GM19328 (cell line): Measurements from ENCODE around the gene ZNF22.
"Not testable (repeated sequence)": the region's sequence is repeated elsewhere in the genome, so short reads cannot be mapped to it uniquely, and the experiment has no call there.

Experiments used
- ATAC-seq: cut with Tn5 transposase; IDR thresholded peaks from one replicate; pipeline ENCODE4 v1.9.1; 2021; ENCODE audit warnings: mild to moderate bottlenecking, moderate library complexity; ENCODE audit not compliant: unreplicated experiment

Gene ZNF22

DNA sequence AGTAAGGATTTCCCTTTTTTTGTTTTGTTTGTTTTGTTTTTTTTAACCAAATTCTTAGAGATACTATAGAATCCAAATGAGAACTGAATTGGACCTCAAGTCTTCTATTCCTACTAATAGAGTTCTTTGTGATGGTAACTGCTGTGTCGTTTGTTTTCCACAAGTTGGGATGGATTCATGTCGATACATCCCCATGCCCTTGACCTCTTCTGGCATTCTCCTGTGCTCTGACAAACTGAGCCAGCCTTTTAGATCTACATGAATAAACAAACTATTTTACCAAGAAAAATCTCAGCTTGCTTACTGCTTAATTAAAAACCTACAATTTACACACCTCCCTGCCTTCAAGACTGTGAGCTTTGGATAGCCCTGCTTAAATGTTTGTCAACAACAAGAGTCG is 3.9 kb downstream of the ZNF22 start:
- no peak for ATAC-seq

DNA sequence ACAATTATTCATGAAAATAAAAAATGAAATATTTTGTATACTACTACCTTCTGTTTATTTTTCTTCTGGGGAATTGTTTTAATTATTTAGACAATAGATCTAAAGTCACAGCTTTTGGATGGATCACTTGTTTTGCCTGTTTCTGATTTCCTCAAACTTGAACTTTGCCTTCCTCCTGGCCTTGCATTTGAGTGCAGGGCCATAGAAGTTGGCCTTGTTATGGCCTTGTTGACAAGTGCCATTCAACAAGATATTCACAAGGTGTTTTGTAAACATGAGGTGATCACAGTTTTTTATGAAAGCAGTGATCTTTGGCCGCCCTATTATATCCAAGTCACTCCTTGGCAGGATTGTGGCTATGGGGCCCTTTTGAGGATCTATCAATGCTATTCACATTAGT is 4.6 kb downstream of the ZNF22 start:
- no peak for ATAC-seq

DNA sequence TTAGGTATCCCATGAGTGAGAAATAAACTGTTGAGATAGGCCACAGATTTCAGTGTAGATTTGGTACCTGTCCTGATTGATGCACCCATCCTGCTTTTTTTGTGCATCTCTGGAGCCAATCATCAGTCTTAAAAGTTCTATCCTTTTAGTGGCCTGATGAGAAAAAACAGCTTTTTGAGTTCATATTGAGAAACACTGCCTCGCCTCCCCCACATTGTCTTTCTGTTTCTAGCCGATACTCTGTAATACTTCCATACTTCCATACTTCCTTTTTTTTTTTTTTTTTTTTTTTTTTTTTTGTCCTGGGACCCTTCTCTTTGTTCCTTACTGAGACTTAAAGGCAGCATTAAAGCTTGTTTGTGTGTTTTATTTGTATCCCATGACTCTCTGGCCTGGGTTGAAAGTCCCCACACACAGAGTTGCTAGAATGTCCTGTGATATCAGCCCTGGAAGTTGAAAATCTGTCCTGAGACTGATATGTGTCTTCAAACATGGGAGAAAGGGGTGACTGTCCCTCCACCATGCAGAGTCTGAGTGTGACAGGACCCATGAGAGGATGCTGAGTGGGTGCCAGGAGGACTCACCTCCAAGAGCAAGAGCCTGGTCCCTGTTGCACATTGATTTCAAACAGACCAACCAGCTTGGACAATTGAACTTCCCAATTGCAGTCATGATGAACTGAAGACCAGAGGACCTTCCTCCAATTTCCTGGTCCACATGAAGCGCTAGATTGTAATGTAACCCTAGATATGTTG is 5.7 kb downstream of the ZNF22 start:
- no peak for ATAC-seq

DNA sequence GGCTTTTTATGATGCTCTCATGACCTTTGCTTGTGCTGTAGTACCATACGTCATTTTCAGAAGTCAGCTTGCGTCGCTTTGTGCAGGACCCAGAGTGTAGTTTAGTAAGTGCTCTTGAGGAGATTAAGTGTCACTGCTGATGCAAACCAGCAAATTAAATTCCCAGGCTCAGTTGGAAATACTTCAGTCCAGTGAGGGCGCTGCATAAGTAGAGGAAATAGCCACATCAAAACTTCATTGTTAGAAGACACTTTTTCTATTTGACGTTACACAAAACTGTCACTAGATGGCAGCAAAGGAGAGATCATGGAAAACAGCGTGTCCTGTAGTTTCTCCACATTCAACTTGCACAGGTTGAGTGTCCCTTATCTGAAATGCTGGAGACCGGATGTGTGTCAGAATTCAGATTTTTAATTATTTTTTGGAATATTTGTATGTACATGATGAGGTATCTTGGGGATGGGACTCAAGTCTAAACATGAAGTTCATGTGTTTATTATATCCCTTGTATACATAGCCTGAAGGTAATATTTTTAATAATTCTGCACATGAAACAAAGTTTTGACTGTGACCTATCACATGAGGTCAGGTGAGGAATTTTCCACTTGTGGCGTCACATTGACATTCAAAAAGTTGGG is 7.9 kb downstream of the ZNF22 start:
- peak; percentile 76 for ATAC-seq

DNA sequence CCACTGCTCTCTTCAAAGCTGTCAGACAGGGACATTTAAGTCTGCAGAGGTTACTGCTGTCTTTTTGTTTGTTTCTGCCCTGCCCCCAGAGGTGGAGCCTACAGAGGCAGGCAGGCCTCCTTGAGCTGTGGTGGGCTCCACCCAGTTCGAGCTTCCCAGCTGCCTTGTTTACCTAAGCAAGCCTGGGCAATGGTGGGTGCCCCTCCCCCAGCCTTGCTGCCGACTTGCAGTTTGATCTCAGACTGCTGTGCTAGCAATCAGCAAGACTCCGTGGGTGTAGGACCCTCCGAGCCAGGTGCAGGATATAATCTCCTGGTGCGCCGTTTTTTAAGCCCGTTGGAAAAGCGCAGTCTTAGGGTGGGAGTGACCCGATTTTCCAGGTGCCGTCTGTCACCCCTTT is 13.8 kb downstream of the ZNF22 start:
- ATAC-seq, result not testable (repeated sequence)

DNA sequence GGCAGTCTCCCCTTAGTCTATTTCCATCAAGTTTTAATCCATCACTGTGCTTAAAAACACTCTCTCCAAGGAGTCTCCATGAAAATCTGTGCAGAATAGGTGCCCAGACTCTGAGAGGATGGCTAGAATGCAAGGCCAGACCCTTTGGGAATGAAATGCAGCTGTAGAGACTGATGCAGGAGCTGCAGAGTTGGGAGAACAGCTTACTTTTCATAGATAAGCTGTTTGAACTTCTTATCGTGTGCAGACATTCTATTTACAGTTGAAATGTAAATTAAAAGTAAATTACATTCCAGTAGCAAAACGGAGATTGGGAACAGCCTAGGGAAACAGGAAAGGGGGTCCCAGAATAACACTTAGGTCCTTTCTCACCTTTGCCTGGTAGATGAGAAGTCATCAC is 14.9 kb downstream of the ZNF22 start:
- no peak for ATAC-seq

DNA sequence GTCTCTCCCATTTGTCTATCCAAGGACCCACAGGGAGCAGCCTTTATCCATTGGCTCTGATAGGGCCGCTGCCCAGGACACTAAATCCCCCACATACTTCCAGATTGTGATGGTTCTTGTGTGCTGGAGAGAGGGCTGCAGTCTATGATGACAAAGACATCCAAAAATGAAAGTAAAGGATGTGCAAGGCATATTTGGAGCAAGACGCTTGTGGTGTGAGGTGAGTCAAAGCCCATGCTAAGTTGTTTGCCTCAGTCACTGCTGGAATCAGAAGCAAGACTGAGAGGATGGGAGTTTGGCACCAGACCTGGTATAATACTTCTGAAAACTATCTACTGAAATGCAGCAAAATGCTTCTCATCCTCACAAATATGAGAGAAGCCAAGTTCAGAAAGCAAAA is 22.7 kb downstream of the ZNF22 start:
- ATAC-seq, result no peak

DNA sequence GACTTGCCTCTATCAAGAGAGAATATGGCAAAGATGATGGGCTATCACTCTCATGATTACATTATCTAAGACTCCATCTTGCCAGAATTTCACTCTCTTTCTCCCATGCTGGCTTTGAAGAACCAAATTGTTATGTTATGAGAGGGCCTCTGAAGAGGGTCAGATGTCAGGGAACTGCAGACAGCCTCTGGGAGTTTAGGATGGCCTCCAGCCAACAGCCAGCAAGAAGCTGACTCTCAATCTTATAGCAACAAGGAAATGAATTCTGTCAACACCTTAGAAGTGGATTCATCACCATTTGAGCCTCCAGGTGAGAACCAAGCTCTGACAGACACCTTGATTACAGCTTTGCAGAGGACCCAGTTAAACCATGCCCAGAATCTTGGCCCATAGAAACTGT is 33.6 kb downstream of the ZNF22 start:
- ATAC-seq, result no peak

DNA sequence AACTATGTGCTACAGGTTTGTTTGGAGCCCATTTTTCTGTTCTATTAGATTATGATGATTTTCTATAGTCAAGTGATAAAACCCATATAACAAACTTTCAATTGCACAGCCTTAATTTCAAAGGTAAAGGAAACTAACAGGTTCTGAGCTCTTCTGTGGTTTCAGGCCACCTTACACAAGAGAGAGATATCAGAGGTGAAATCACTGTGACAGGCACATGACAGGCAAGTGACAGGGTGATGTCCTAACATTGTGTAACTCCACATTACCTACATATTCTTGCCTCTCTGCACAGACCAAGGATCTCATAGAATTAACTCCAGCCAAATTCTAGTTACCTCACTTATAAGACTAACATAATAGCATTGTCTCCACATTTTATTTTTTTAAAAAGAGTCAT is 35.0 kb downstream of the ZNF22 start:
- no peak for ATAC-seq

DNA sequence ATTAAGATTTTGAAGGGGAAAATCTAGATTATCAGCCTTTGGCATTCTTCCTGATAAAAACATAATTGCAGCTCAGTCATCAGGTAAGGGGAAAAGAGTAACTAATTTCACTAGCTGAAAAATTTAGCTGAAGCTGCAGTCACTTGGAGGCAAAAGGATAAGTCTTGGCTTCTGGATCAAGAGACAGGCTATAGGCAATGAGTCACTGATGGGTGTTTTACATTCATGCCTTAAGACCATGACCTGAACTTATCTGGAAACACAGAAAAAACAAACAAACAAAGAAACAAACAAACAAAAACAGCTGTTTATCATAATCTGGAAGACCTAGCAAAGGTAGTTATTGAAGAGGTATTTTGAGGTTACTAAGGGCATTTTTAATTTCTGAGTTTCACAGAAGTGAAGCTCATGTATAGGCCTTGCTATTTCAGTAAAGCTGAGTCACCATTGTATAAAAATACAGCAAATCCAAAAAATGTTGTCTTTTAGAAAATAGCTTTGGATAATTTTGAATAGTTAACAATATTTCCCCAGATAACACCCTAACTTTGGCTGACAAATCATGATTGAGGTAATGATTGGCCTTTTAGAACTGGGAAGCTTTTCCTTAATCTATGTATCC is 40.3 kb downstream of the ZNF22 start:
- no peak for ATAC-seq

DNA sequence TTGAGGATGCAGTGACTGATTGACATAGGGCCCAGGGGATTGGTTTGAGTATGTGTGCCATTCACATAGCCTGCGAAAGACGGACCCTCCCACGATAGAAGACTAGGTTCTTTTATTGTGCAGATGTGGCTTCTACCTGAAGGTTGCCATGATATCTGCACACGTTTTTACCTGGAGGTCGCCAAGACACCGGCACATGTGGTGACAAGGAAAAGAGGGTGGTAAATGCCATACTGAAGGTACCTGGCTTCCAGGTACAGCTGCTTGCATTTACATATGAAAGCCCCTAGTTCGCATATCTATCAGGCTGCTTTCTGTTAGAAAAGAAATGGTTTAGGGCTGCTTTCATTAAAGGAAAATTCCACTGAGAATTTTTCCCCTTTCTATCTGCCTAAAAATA is 43.6 kb downstream of the ZNF22 start:
- ATAC-seq, result no peak

DNA sequence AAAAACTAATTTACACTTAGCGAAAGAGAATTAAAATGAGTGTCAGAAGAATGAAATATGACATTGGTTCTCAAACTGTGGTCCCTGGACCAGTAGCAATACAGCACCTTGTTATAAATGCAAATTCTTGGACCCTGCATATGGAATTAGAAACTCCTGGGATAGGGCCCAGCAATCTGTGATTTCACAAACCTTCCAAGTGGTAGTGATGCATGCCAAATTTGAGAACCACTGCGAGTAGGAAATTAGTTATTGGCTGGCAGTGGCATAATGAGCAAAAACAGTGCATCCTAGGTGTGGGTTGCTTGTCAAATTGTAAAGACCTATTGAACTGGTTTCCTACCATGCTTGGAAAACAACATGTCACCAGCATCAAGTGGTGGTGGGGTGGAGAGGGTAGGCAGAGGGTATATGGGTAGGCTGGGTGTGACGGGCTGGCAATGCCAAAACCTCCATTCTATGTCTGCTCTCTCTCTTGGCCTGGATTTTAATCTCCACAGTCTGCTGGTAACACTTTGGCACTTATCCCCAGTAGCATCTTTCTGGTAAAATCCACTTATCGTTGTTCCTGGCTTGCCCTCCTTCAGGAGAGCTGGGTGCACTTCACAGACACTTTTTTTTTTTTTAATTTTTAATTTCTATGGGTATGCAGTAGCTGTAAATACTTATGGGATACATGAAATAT is 50.0 kb downstream of the ZNF22 start:
- ATAC-seq, result no peak

DNA sequence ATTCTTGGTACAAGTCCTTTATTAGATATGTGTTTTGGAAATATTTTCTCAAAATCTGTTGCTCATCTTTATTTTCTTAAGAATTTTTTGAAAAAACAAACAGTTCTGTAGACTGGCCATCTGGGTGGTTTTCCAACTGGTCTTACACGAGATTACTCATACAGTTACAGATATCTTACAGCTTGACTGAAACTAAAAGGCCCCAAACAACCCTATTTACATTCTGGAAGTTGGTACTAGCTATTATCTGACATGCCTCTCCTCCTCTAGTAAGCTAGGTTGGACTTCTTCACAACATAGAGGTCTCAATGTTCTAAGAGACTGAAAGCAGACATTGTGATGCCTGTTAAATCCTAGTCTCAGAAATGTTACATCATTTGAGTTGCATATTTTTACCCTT is 52.0 kb downstream of the ZNF22 start:
- ATAC-seq, result no peak

DNA sequence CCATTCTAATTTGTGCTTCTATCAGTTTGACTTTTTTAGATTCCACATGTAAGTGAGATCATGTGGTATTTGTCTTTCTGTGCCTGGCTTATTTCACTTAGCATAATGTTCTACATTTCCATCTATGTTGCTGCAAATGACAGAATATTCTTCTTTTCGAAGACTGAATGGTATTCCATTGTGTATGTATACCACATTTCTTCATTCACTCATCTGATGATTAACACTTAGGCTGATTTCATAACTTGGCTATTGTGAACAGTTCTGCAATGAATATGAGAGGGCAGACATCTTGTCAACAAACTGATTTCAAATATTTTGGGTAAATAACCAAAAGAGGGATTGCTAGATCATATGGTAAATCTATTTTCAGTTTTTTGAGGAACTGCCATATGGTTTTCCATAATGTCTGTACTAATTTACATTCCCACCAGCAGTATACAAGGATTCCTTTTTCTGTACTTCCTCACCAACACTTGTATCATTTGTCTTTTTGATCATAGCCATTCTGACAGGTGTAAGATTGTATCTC is 52.9 kb downstream of the ZNF22 start:
- ATAC-seq, result no peak
